G401 (cell line): Measurements from ENCODE around the gene VPS50. TPM values are rescaled to one million over a fixed set of nuclear protein-coding genes. Genes with fewer than 3 reads are reported as not detected.
"Not testable (repeated sequence)": the region's sequence is repeated elsewhere in the genome, so short reads cannot be mapped to it uniquely, and the experiment has no call there.

Experiments
- DNase-seq: peaks from one replicate; pipeline ENCODE4 v3.0.0-alpha.2; 2015; ENCODE audit warnings: low spot score
- in situ Hi-C: cut with HindIII; loops from 2 replicates; pipeline ENCODE4 v1.10.0; 2016; ENCODE audit warnings: low sequenced_read_pairs, mixed read lengths
- total RNA-seq: library from RNA; depleted of rRNA; stranded (reverse); fragments of >200 nt; shearing (Covaris generic); gene quantifications from 2 replicates; pipeline ENCODE4 v1.2.3, GENCODE V29; 2014

VPS50 gene
- total RNA-seq, 1 experiment from 2014 or later, result 24.6 TPM

GRCh38 chr7:93315896-93316295, 83.7 kb downstream of the VPS50 start:
- in situ Hi-C loops, result no loop called here
- no peak for DNase-seq

GRCh38 chr7:93316730-93317129, 84.6 kb downstream of the VPS50 start:
- in situ Hi-C loops, result no loop called here
- no peak for DNase-seq

- in situ Hi-C loops, result no loop called here
- no peak for DNase-seq
Observed at GRCh38 chr7:93320887-93321286, 88.7 kb downstream of the VPS50 start.

GRCh38 chr7:93326291-93326690, 94.1 kb downstream of the VPS50 start:
- in situ Hi-C loops, result not testable (repeated sequence)

GRCh38 chr7:93327006-93327633, 95.0 kb downstream of the VPS50 start:
- in situ Hi-C loops, result no loop called here

More at GRCh38 chr7:93326291-93326690, 94.1 kb downstream of the VPS50 start:
- DNase-seq, result not testable (repeated sequence)

GRCh38 chr7:93331706-93332105, 99.5 kb downstream of the VPS50 start:
- no peak for DNase-seq
- in situ Hi-C loops, result no loop called here

More at GRCh38 chr7:93327006-93327633, 95.0 kb downstream of the VPS50 start:
- DNase-seq, result no peak

GRCh38 chr7:93332172-93332571, 100.0 kb downstream of the VPS50 start:
- no peak for DNase-seq
- in situ Hi-C loops, result no loop called here

GRCh38 chr7:93337052-93337451, 104.9 kb downstream of the VPS50 start:
- no peak for DNase-seq
- in situ Hi-C loops, result no loop called here

- DNase-seq, in situ Hi-C loops: not testable (repeated sequence)
Observed at GRCh38 chr7:93342178-93342577, 110.0 kb downstream of the VPS50 start.

- DNase-seq, result no peak
- in situ Hi-C loops, result no loop called here
Observed at GRCh38 chr7:93350338-93350737, 118.2 kb downstream of the VPS50 start.

GRCh38 chr7:93352881-93353280, 120.7 kb downstream of the VPS50 start:
- in situ Hi-C loops, result no loop called here
- DNase-seq, result no peak

- no peak for DNase-seq
- in situ Hi-C loops, result no loop called here
Observed at GRCh38 chr7:93354815-93355214, 122.6 kb downstream of the VPS50 start.

GRCh38 chr7:93359520-93360198, 127.5 kb downstream of the VPS50 start:
- in situ Hi-C loops, result no loop called here
- no peak for DNase-seq

GRCh38 chr7:93361853-93362252, 129.7 kb downstream of the VPS50 start:
- DNase-seq, result no peak
- in situ Hi-C loops, result no loop called here

- no peak for DNase-seq
- in situ Hi-C loops, result no loop called here
Observed at GRCh38 chr7:93364806-93365205, 132.6 kb downstream of the VPS50 start.

GRCh38 chr7:93365341-93365740, 133.2 kb downstream of the VPS50 start:
- no peak for DNase-seq
- in situ Hi-C loops, result no loop called here

- in situ Hi-C loops, result no loop called here
- no peak for DNase-seq
Observed at GRCh38 chr7:93366816-93367215, 134.7 kb downstream of the VPS50 start.

GRCh38 chr7:93367254-93367653, 135.1 kb downstream of the VPS50 start:
- in situ Hi-C loops, result no loop called here

GRCh38 chr7:93370937-93371336, 138.8 kb downstream of the VPS50 start:
- DNase-seq, result not testable (repeated sequence)

More at GRCh38 chr7:93367254-93367653, 135.1 kb downstream of the VPS50 start:
- DNase-seq, result no peak

GRCh38 chr7:93373537-93373936, 141.4 kb downstream of the VPS50 start:
- in situ Hi-C loops, result no loop called here
- no peak for DNase-seq

More at GRCh38 chr7:93370937-93371336, 138.8 kb downstream of the VPS50 start:
- in situ Hi-C loops, result not testable (repeated sequence)
